HepG2 (cell line): ENCODE measurements around the gene SPACDR. TPM values are rescaled to one million over a fixed set of nuclear protein-coding genes. Genes with fewer than 3 reads are reported as not detected.

Experiments
- DNMT3B ChIP-seq: conservative IDR thresholded peaks from 2 replicates; pipeline ENCODE4 v1.6.1; 2016; ENCODE audit warnings: missing biosample characterization, control low read depth
- ETV5 ChIP-seq: IDR thresholded peaks from 2 replicates; pipeline ENCODE4 v1.6.1; 2018; ENCODE audit warnings: missing biosample characterization, missing genetic modification reagents, inconsistent platforms, borderline replicate concordance
- PHF5A ChIP-seq: IDR thresholded peaks from one replicate; pipeline ENCODE4 v1.6.1; 2018; ENCODE audit warnings: low read depth, missing genetic modification reagents; ENCODE audit not compliant: unreplicated experiment
- SIX4 ChIP-seq: sonication (generic); formaldehyde crosslinking; IDR thresholded peaks from 2 replicates; pipeline ENCODE4 v1.4.0; 2020; ENCODE audit warnings: missing genetic modification reagents
- TARDBP ChIP-seq: sonication (generic); formaldehyde crosslinking; IDR thresholded peaks from 2 replicates; pipeline ENCODE4 v1.8.0; 2022; ENCODE audit warnings: mild to moderate bottlenecking, missing genetic modification reagents
- TMF1 ChIP-seq: sonication (generic); formaldehyde crosslinking; IDR thresholded peaks from 2 replicates; pipeline ENCODE4 v1.8.1; 2022; ENCODE audit warnings: low read depth, missing genetic modification reagents
- ZFAT ChIP-seq: sonication (generic); formaldehyde crosslinking; conservative IDR thresholded peaks from 2 replicates; pipeline ENCODE4 v1.8.1; 2023; ENCODE audit warnings: missing genetic modification reagents, inconsistent platforms
- ZIK1 ChIP-seq: sonication (generic); formaldehyde crosslinking; IDR thresholded peaks from 2 replicates; pipeline ENCODE4 v1.5.0; 2020; ENCODE audit warnings: mild to moderate bottlenecking, low read depth, missing genetic modification reagents, borderline replicate concordance
- ZNF234 ChIP-seq: sonication (generic); formaldehyde crosslinking; conservative IDR thresholded peaks from 2 replicates; pipeline ENCODE4 v1.5.1; 2020; ENCODE audit warnings: mild to moderate bottlenecking, missing genetic modification reagents
- ZNF432 ChIP-seq: sonication (generic); formaldehyde crosslinking; IDR thresholded peaks from 2 replicates; pipeline ENCODE4 v1.5.0; 2020; ENCODE audit warnings: missing genetic modification reagents, mild to moderate bottlenecking, borderline replicate concordance
- ZNF550 ChIP-seq: sonication (generic); formaldehyde crosslinking; IDR thresholded peaks from 2 replicates; pipeline ENCODE4 v1.4.0; 2020; ENCODE audit warnings: mild to moderate bottlenecking, missing genetic modification reagents, borderline replicate concordance
- ZNF678 ChIP-seq: sonication (generic); formaldehyde crosslinking; IDR thresholded peaks from 2 replicates; pipeline ENCODE4 v1.4.0; 2020; ENCODE audit warnings: mild to moderate bottlenecking, missing genetic modification reagents
- polyA plus RNA-seq, 8 experiments: library from polyadenylated mRNA; depleted of rRNA in 3 of 8; stranded (reverse) in 7 of 8; unstranded in 1 of 8; fragments of >200 nt; fragmentation: Illumina TruSeq in 4 of 8; extraction: Trizol in 4 of 8; gene quantifications; 2 replicates each; pipeline versions ENCODE4 v1.2.1 to v1.2.3, GENCODE V29; 2011 to 2016; ENCODE audit warnings: low read depth in 4 of 8, missing spikeins in 1 of 8, mixed read lengths in 1 of 8; ENCODE audit not compliant: insufficient read depth in 1 of 8
- total RNA-seq, 5 experiments: library from RNA; depleted of rRNA; stranded (reverse); fragments of >200 nt; fragmentation: Illumina TruSeq; extraction: Trizol; gene quantifications; 2 replicates each; pipeline ENCODE4 v1.2.3, GENCODE V29; 2016; ENCODE audit warnings: low read depth in 1 of 5
- TF ChIP-seq, protein P1 (sequence below): sonication (generic); formaldehyde crosslinking; IDR thresholded peaks from 2 replicates; pipeline ENCODE4 v1.8.1; 2022; ENCODE audit warnings: mild to moderate bottlenecking, missing genetic modification reagents
- TF ChIP-seq, protein P2 (sequence below): IDR thresholded peaks from 2 replicates; pipeline ENCODE4 v1.4.0; 2020; ENCODE audit warnings: mild to moderate bottlenecking, missing genetic modification reagents
- TF ChIP-seq, protein P3 (sequence below): sonication (generic); formaldehyde crosslinking; IDR thresholded peaks from 2 replicates; pipeline ENCODE4 v1.5.1; 2020; ENCODE audit warnings: mild to moderate bottlenecking, missing genetic modification reagents, moderate library complexity
- TF ChIP-seq, protein P4 (sequence below): sonication (generic); formaldehyde crosslinking; IDR thresholded peaks from 2 replicates; pipeline ENCODE4 v1.4.0; 2020; ENCODE audit warnings: missing genetic modification reagents, borderline replicate concordance

Gene SPACDR
- total and polyA plus RNA-seq, 2 of the 13 experiments (the other 11 are each of a cell fraction or from before 2014, with no cell fraction given), result 0.41 TPM; not detected in 1

DNA sequence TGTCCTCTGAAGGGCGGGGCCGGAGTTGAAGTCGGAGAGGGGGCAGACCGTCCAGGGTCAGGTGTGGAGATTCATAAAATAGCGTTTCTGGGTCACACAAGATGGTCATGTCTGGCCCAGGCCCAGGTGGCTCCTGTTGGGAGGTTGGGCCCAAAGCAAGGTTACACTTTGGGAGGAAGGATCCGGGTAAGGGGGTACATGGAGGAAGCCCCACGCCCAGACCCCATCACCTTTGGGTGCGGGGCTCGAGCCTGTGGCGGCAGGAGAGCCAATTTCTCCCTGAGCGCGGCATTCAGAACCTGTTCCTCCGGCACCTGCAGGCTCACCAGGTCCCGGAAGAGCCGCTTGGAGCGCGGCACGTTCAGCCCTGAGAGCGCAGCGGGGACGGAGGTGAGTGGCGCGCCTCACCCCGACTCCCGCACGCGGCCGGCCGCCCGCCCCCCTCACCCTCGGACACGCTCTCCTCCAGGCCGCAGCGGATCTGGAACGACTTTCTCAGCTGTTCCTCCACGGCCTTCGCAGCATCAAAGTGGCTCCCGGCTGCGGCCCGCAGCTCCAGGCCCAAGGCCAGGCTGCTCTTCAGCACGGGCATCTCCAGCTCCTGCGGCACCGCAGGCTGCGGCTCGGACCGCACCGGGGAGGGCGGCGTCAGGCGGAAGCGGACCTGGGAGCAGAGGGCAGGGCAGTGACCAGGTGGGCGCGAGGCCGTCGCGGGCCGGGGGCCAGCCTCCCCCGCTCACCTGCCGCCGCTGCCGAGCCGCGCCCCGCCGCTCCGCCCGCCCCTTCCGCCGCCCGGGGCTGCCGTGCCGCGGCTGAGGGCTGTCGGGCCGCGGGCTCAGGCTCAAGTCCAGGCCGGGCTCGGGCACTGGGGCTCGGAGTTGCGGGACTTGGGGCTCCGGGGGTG is 28.4 kb downstream of the SPACDR start (continued):
- TF ChIP-seq, protein P1, sequence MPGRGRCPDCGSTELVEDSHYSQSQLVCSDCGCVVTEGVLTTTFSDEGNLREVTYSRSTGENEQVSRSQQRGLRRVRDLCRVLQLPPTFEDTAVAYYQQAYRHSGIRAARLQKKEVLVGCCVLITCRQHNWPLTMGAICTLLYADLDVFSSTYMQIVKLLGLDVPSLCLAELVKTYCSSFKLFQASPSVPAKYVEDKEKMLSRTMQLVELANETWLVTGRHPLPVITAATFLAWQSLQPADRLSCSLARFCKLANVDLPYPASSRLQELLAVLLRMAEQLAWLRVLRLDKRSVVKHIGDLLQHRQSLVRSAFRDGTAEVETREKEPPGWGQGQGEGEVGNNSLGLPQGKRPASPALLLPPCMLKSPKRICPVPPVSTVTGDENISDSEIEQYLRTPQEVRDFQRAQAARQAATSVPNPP, result peak; percentile 78; the same call in 1 of the 2 replicates
- peak; percentile 50; the same call in 1 of the 2 replicates for TF ChIP-seq ETV5 (CRISPR knock-in tag)
- TF ChIP-seq ZIK1, result peak; percentile 61; the same call in 1 of the 2 replicates
- TF ChIP-seq DNMT3B (CRISPR knock-in tag), result no peak
- TF ChIP-seq, protein P2, sequence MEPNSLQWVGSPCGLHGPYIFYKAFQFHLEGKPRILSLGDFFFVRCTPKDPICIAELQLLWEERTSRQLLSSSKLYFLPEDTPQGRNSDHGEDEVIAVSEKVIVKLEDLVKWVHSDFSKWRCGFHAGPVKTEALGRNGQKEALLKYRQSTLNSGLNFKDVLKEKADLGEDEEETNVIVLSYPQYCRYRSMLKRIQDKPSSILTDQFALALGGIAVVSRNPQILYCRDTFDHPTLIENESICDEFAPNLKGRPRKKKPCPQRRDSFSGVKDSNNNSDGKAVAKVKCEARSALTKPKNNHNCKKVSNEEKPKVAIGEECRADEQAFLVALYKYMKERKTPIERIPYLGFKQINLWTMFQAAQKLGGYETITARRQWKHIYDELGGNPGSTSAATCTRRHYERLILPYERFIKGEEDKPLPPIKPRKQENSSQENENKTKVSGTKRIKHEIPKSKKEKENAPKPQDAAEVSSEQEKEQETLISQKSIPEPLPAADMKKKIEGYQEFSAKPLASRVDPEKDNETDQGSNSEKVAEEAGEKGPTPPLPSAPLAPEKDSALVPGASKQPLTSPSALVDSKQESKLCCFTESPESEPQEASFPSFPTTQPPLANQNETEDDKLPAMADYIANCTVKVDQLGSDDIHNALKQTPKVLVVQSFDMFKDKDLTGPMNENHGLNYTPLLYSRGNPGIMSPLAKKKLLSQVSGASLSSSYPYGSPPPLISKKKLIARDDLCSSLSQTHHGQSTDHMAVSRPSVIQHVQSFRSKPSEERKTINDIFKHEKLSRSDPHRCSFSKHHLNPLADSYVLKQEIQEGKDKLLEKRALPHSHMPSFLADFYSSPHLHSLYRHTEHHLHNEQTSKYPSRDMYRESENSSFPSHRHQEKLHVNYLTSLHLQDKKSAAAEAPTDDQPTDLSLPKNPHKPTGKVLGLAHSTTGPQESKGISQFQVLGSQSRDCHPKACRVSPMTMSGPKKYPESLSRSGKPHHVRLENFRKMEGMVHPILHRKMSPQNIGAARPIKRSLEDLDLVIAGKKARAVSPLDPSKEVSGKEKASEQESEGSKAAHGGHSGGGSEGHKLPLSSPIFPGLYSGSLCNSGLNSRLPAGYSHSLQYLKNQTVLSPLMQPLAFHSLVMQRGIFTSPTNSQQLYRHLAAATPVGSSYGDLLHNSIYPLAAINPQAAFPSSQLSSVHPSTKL (CRISPR knock-in tag), result peak; percentile 19; the same call in 1 of the 2 replicates
- TF ChIP-seq, protein P3, sequence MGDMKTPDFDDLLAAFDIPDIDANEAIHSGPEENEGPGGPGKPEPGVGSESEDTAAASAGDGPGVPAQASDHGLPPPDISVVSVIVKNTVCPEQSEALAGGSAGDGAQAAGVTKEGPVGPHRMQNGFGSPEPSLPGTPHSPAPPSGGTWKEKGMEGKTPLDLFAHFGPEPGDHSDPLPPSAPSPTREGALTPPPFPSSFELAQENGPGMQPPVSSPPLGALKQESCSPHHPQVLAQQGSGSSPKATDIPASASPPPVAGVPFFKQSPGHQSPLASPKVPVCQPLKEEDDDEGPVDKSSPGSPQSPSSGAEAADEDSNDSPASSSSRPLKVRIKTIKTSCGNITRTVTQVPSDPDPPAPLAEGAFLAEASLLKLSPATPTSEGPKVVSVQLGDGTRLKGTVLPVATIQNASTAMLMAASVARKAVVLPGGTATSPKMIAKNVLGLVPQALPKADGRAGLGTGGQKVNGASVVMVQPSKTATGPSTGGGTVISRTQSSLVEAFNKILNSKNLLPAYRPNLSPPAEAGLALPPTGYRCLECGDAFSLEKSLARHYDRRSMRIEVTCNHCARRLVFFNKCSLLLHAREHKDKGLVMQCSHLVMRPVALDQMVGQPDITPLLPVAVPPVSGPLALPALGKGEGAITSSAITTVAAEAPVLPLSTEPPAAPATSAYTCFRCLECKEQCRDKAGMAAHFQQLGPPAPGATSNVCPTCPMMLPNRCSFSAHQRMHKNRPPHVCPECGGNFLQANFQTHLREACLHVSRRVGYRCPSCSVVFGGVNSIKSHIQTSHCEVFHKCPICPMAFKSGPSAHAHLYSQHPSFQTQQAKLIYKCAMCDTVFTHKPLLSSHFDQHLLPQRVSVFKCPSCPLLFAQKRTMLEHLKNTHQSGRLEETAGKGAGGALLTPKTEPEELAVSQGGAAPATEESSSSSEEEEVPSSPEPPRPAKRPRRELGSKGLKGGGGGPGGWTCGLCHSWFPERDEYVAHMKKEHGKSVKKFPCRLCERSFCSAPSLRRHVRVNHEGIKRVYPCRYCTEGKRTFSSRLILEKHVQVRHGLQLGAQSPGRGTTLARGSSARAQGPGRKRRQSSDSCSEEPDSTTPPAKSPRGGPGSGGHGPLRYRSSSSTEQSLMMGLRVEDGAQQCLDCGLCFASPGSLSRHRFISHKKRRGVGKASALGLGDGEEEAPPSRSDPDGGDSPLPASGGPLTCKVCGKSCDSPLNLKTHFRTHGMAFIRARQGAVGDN (CRISPR knock-in tag), result peak; percentile 84
- no peak for TF ChIP-seq ZNF432 (CRISPR knock-in tag)
- TF ChIP-seq TARDBP, result peak; percentile 51; the same call in 1 of the 2 replicates
- TF ChIP-seq ZNF234 (CRISPR knock-in tag), result peak; percentile 78; the same call in 1 of the 2 replicates
- no peak for TF ChIP-seq PHF5A (CRISPR knock-in tag)
- no peak for TF ChIP-seq SIX4 (CRISPR knock-in tag)
- peak; percentile 96 for TF ChIP-seq TMF1 (CRISPR knock-in tag)
- TF ChIP-seq, protein P4, sequence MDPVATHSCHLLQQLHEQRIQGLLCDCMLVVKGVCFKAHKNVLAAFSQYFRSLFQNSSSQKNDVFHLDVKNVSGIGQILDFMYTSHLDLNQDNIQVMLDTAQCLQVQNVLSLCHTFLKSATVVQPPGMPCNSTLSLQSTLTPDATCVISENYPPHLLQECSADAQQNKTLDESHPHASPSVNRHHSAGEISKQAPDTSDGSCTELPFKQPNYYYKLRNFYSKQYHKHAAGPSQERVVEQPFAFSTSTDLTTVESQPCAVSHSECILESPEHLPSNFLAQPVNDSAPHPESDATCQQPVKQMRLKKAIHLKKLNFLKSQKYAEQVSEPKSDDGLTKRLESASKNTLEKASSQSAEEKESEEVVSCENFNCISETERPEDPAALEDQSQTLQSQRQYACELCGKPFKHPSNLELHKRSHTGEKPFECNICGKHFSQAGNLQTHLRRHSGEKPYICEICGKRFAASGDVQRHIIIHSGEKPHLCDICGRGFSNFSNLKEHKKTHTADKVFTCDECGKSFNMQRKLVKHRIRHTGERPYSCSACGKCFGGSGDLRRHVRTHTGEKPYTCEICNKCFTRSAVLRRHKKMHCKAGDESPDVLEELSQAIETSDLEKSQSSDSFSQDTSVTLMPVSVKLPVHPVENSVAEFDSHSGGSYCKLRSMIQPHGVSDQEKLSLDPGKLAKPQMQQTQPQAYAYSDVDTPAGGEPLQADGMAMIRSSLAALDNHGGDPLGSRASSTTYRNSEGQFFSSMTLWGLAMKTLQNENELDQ (CRISPR knock-in tag), result no peak
- peak; percentile 67; the same call in 1 of the 2 replicates for TF ChIP-seq ZNF550 (CRISPR knock-in tag)
- no peak for TF ChIP-seq ZNF678 (CRISPR knock-in tag)
- TF ChIP-seq ZFAT (CRISPR knock-in tag), result no peak
